Type B pancreatic cell (in vitro differentiated cells): ENCODE data around the gene DCDC2B. TPM values are rescaled to one million over a fixed set of nuclear protein-coding genes. Genes with fewer than 3 reads are reported as not detected.

Experiments
- DNase-seq: peaks from one replicate; pipeline ENCODE4 v3.0.0; 2021; ENCODE audit warnings: mixed read lengths; ENCODE audit not compliant: unreplicated experiment; ENCODE audit errors: extremely low spot score
- H3K27ac Mint-ChIP-seq: 2 replicates; pipeline ENCODE4 v1.8.0; 2021; ENCODE audit warnings: mild to moderate bottlenecking, mixed read lengths
- H3K27me3 Mint-ChIP-seq: 2 replicates; pipeline ENCODE4 v1.8.0; 2021; ENCODE audit warnings: mixed read lengths
- H3K36me3 Mint-ChIP-seq: 2 replicates; pipeline ENCODE4 v1.8.0; 2021; ENCODE audit warnings: mixed read lengths
- H3K4me1 Mint-ChIP-seq: one replicate; pipeline ENCODE4 v1.8.0; 2021; ENCODE audit warnings: mixed read lengths; ENCODE audit not compliant: unreplicated experiment
- H3K4me3 Mint-ChIP-seq: 2 replicates; pipeline ENCODE4 v1.8.0; 2021; ENCODE audit warnings: mild to moderate bottlenecking, mixed read lengths
- H3K9me3 Mint-ChIP-seq: 2 replicates; pipeline ENCODE4 v1.8.0; 2021; ENCODE audit warnings: mixed read lengths
- CTCF ChIP-seq: fragments of 200-600 bp; sonication (generic); conservative IDR thresholded peaks from 2 replicates; pipeline ENCODE4 v1.5.0; 2021; ENCODE audit warnings: antibody characterized with exemption, mild to moderate bottlenecking
- total RNA-seq: library from RNA; stranded (reverse); gene quantifications from 2 replicates; pipeline ENCODE4 v1.2.1, GENCODE V29; 2021; ENCODE audit warnings: low replicate concordance

The DCDC2B gene
- total RNA-seq, 1 donor from 2014 or later: not detected

- TF ChIP-seq CTCF: no peak
- H3K4me3 Mint-ChIP-seq: no peak overlapping the region
- H3K4me1 Mint-ChIP-seq: peaks cover 25% of the 10 kb centered on the region
- peak overlapping the region; percentile 23 for H3K27ac Mint-ChIP-seq
- peaks cover 16% of the 10 kb centered on the region for H3K36me3 Mint-ChIP-seq
- no peaks in the 10 kb centered on the region for H3K27me3 Mint-ChIP-seq
- no peaks in the 10 kb centered on the region for H3K9me3 Mint-ChIP-seq
- no peak for DNase-seq
These were observed 11.8 kb upstream of the DCDC2B start for GRCh38 chr1:32197074-32197473.

GRCh38 chr1:32197837-32198236, 11.1 kb upstream of the DCDC2B start:
- no peak for DNase-seq
- Mint-ChIP-seq H3K36me3 (peaks cover 13% of the 10 kb centered on the region), H3K27me3 (no peaks in the 10 kb centered on the region), H3K9me3 (no peaks in the 10 kb centered on the region), H3K4me3 (no peak overlapping the region), H3K27ac (peak overlapping the region; percentile 30), H3K4me1 (peaks cover 30% of the 10 kb centered on the region)
- no peak for TF ChIP-seq CTCF

- H3K27ac Mint-ChIP-seq: peak overlapping the region; percentile 30
- H3K27me3 Mint-ChIP-seq: no peaks in the 10 kb centered on the region
- no peaks in the 10 kb centered on the region for H3K9me3 Mint-ChIP-seq
- no peak for DNase-seq
- H3K36me3 Mint-ChIP-seq: peaks cover 9% of the 10 kb centered on the region
- no peak for TF ChIP-seq CTCF
- peaks cover 30% of the 10 kb centered on the region for H3K4me1 Mint-ChIP-seq
- peak overlapping the region; percentile 19 for H3K4me3 Mint-ChIP-seq
These were observed 10.4 kb upstream of the DCDC2B start for GRCh38 chr1:32198237-32199042.

- Mint-ChIP-seq H3K4me1 (peaks cover 30% of the 10 kb centered on the region), H3K4me3 (peak overlapping the region; percentile 17), H3K36me3 (peaks cover 4% of the 10 kb centered on the region), H3K27ac (no peak overlapping the region), H3K27me3 (no peaks in the 10 kb centered on the region), H3K9me3 (no peaks in the 10 kb centered on the region)
- no peak for TF ChIP-seq CTCF
- DNase-seq: no peak
These were observed 9.7 kb upstream of the DCDC2B start for GRCh38 chr1:32199043-32199716.

- Mint-ChIP-seq H3K27me3 (no peaks in the 10 kb centered on the region), H3K9me3 (no peaks in the 10 kb centered on the region), H3K4me3 (peak overlapping the region; percentile 93), H3K36me3 (peaks cover 3% of the 10 kb centered on the region), H3K27ac (peak overlapping the region; percentile 90), H3K4me1 (peaks cover 30% of the 10 kb centered on the region)
- no peak for DNase-seq
- TF ChIP-seq CTCF: no peak
These were observed 9.2 kb upstream of the DCDC2B start for GRCh38 chr1:32199717-32200072.
